Measurements from ENCODE around the gene SLC44A3. TPM values are rescaled to one million over a fixed set of nuclear protein-coding genes. Genes with fewer than 3 reads are reported as not detected.

The SLC44A3 gene
- total RNA-seq, 1 donor: 1.7 TPM

DNA sequence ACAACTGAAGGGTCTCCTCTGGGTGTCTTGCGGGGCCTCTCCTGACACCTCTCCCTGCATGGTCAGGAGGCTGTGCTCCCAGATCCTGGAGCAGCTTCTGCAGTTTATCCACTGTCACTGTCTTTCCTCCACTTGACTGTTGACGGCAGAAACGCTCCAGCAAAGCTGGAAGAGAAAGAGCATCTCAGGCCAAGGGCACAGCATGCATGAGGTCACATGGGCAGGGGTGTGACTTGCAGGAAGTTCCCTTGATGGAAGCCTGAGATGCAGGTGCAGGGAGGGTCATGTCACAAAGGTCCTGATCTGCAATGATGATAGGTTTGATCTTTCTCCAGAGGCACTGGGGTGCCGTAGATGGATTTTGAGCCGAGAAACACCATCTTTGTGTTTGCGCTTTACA is 23.3 kb downstream of the SLC44A3 start:
- TF ChIP-seq, protein P1, sequence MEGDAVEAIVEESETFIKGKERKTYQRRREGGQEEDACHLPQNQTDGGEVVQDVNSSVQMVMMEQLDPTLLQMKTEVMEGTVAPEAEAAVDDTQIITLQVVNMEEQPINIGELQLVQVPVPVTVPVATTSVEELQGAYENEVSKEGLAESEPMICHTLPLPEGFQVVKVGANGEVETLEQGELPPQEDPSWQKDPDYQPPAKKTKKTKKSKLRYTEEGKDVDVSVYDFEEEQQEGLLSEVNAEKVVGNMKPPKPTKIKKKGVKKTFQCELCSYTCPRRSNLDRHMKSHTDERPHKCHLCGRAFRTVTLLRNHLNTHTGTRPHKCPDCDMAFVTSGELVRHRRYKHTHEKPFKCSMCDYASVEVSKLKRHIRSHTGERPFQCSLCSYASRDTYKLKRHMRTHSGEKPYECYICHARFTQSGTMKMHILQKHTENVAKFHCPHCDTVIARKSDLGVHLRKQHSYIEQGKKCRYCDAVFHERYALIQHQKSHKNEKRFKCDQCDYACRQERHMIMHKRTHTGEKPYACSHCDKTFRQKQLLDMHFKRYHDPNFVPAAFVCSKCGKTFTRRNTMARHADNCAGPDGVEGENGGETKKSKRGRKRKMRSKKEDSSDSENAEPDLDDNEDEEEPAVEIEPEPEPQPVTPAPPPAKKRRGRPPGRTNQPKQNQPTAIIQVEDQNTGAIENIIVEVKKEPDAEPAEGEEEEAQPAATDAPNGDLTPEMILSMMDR (IDR thresholded peaks at IDR 0.05; ENCODE audit: insufficient read depth, low read depth, low read length): no peak
- DNase-seq (ENCODE audit: low read depth): no peak
- H3K4me3 ChIP-seq (ENCODE audit: low read depth, low read length): no peak overlapping the region

GRCh38 chr1:94843846-94844245 is 23.7 kb downstream of the SLC44A3 start:
- H3K4me3 ChIP-seq (ENCODE audit: low read depth, low read length): no peak overlapping the region
- no peak for DNase-seq (ENCODE audit: low read depth)
- TF ChIP-seq, protein P1 (IDR thresholded peaks at IDR 0.05; ENCODE audit: insufficient read depth, low read depth, low read length): no peak

DNA sequence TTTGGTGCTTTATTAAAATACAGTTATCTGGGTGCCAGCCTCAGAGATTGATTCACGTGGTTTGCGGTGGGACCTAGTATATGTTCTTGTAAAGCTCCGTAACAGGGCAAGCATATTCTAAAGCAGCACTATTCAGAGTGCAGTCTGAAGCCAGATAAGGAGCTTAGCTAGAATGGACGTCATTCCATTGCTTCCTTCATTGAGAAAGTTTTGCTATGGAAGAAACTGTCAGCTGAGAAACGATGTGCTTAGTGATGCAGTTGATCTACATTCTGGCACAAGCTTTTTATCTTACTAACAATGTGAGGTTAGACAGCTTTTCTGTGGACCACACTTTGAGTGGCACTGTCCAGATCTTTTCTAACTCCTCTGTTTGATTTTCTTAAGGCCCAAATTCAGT is 26.2 kb downstream of the SLC44A3 start:
- no peak overlapping the region for H3K4me3 ChIP-seq (ENCODE audit: low read depth, low read length)
- peak; percentile 68 for DNase-seq (ENCODE audit: low read depth)
- TF ChIP-seq, protein P1 (IDR thresholded peaks at IDR 0.05; ENCODE audit: insufficient read depth, low read depth, low read length): no peak

GRCh38 chr1:94851571-94851970 is 31.4 kb downstream of the SLC44A3 start:
- no peak overlapping the region for H3K4me3 ChIP-seq (ENCODE audit: low read depth, low read length)
- no peak for DNase-seq (ENCODE audit: low read depth)
- TF ChIP-seq, protein P1 (IDR thresholded peaks at IDR 0.05; ENCODE audit: insufficient read depth, low read depth, low read length): no peak

GRCh38 chr1:94852788-94853187 is 32.6 kb downstream of the SLC44A3 start:
- DNase-seq (ENCODE audit: low read depth): peak; percentile 20
- TF ChIP-seq, protein P1 (IDR thresholded peaks at IDR 0.05; ENCODE audit: insufficient read depth, low read depth, low read length): peak; percentile 10

GRCh38 chr1:94854458-94855306 is 34.5 kb downstream of the SLC44A3 start:
- peak; percentile 90 for DNase-seq (ENCODE audit: low read depth)
- TF ChIP-seq, protein P1 (IDR thresholded peaks at IDR 0.05; ENCODE audit: insufficient read depth, low read depth, low read length): peak; percentile 96
- peak overlapping the region; percentile 61 for H3K4me3 ChIP-seq (ENCODE audit: low read depth, low read length)

More at GRCh38 chr1:94852788-94853187, 32.6 kb downstream of the SLC44A3 start:
- no peak overlapping the region for H3K4me3 ChIP-seq (ENCODE audit: low read depth, low read length)

Measured in fibroblast of villous mesenchyme (primary cell).